Measurements from ENCODE around the gene SARM1.
"Not testable (repeated sequence)": the region's sequence is repeated elsewhere in the genome, so short reads cannot be mapped to it uniquely, and the experiment has no call there.

The SARM1 gene

GRCh38 chr17:28371245-28372202 is at the start of gene SARM1:
Gene SARM1, plus strand, starts transcription at chr17:28371694. Its CDS starts 339 bp downstream, at chr17:28372033.
- peak; percentile 37 for DNase-seq

GRCh38 chr17:28324267-28324745 is 47.2 kb upstream of the SARM1 start:
- DNase-seq = no peak

- no peak for DNase-seq
Measured at GRCh38 chr17:28324781-28325180, 46.7 kb upstream of the SARM1 start.

- no peak for DNase-seq
Measured at GRCh38 chr17:28325211-28325610, 46.3 kb upstream of the SARM1 start.

- no peak for DNase-seq
Measured at GRCh38 chr17:28326114-28326513, 45.4 kb upstream of the SARM1 start.

GRCh38 chr17:28327031-28327607 is 44.4 kb upstream of the SARM1 start:
- DNase-seq = no peak

- no peak for DNase-seq
Measured at GRCh38 chr17:28327709-28328108, 43.8 kb upstream of the SARM1 start.

GRCh38 chr17:28328325-28328724 is 43.2 kb upstream of the SARM1 start:
- no peak for DNase-seq

GRCh38 chr17:28330671-28331070 is 40.8 kb upstream of the SARM1 start:
- DNase-seq = no peak

GRCh38 chr17:28331891-28332420 is 39.5 kb upstream of the SARM1 start:
- no peak for DNase-seq

GRCh38 chr17:28333083-28333746 is 38.3 kb upstream of the SARM1 start:
- DNase-seq = no peak

- no peak for DNase-seq
Measured at GRCh38 chr17:28334171-28334570, 37.3 kb upstream of the SARM1 start.

GRCh38 chr17:28334666-28335200 is 36.8 kb upstream of the SARM1 start:
- no peak for DNase-seq

- peak; percentile 100 for DNase-seq
Measured at GRCh38 chr17:28335201-28335958, 36.1 kb upstream of the SARM1 start, which contains the start of the genes IFT20 and TNFAIP1. Gene IFT20, minus strand, starts transcription at chr17:28335472. Its CDS starts 3,487 bp downstream, at chr17:28331985. Gene TNFAIP1, plus strand, starts transcription at chr17:28335761. Its CDS starts 3,761 bp downstream, at chr17:28339522.

GRCh38 chr17:28335959-28336871 is 35.3 kb upstream of the SARM1 start:
- peak; percentile 92 for DNase-seq

GRCh38 chr17:28338056-28338768 is 33.3 kb upstream of the SARM1 start:
- peak; percentile 35 for DNase-seq

GRCh38 chr17:28338769-28339212 is 32.7 kb upstream of the SARM1 start:
- DNase-seq = not testable (repeated sequence)

GRCh38 chr17:28339431-28339830 is 32.1 kb upstream of the SARM1 start:
- DNase-seq = no peak

GRCh38 chr17:28340374-28340773 is 31.1 kb upstream of the SARM1 start:
- no peak for DNase-seq

GRCh38 chr17:28341516-28341915 is 30.0 kb upstream of the SARM1 start:
- DNase-seq = no peak

All from kidney glomerular epithelial cell (primary cell).